Measurements from ENCODE around the gene PPP1R9A.

DNA sequence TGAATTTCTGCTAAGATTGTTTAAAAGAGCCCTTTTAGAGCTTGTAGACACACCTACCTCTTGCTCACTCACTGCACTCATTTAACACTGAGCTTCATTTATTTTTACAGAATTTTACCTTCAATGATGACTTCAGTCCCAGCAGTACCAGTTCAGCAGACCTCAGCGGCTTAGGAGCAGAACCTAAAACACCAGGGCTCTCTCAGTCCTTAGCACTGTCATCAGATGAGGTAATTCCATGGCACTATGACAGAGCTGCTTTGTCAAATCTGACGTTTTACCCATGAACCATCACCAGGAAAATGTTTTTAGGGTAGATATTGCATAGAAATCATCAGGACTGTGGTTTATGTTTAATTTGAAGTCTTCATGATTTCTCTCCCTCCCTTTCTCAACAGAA is 378.7 kb downstream of the PPP1R9A start:
- TF ChIP-seq, protein P1, sequence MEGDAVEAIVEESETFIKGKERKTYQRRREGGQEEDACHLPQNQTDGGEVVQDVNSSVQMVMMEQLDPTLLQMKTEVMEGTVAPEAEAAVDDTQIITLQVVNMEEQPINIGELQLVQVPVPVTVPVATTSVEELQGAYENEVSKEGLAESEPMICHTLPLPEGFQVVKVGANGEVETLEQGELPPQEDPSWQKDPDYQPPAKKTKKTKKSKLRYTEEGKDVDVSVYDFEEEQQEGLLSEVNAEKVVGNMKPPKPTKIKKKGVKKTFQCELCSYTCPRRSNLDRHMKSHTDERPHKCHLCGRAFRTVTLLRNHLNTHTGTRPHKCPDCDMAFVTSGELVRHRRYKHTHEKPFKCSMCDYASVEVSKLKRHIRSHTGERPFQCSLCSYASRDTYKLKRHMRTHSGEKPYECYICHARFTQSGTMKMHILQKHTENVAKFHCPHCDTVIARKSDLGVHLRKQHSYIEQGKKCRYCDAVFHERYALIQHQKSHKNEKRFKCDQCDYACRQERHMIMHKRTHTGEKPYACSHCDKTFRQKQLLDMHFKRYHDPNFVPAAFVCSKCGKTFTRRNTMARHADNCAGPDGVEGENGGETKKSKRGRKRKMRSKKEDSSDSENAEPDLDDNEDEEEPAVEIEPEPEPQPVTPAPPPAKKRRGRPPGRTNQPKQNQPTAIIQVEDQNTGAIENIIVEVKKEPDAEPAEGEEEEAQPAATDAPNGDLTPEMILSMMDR (IDR thresholded peaks at IDR 0.05) = no peak
- TF ChIP-seq POLR2A (IDR thresholded peaks at IDR 0.05; ENCODE audit: low read depth) = no peak
- no peak for TF ChIP-seq POLR2AphosphoS5 (IDR thresholded peaks at IDR 0.05)
- TF ChIP-seq EP300 (IDR thresholded peaks at IDR 0.05) = no peak

All from esophagus muscularis mucosa (tissue), 4 donors.